DOHH2 (cell line): ENCODE measurements around the gene PRR23E.

Experiments
- H3F3A ChIP-seq: fragments of 200-600 bp; sonication (generic), shearing (Covaris generic); 2 replicates; pipeline ENCODE4 v1.6.0; 2016; ENCODE audit warnings: antibody characterized with exemption, mild to moderate bottlenecking; ENCODE audit not compliant: control insufficient read depth, insufficient read depth
- H3K27ac ChIP-seq: fragments of 200-600 bp; sonication (generic); 2 replicates; pipeline ENCODE4 v1.5.1; 2014; ENCODE audit warnings: low read depth, mild to moderate bottlenecking, low read length, moderate library complexity
- H3K27me3 ChIP-seq: fragments of 200-600 bp; sonication (generic); 2 replicates; pipeline ENCODE4 v1.6.1; 2014; ENCODE audit warnings: mild to moderate bottlenecking, low read length, mixed read lengths; ENCODE audit not compliant: control insufficient read depth
- H3K36me3 ChIP-seq: fragments of 200-600 bp; sonication (generic); 2 replicates; pipeline ENCODE4 v1.6.1; 2014; ENCODE audit warnings: mild to moderate bottlenecking, low read length, moderate library complexity, mixed read lengths; ENCODE audit not compliant: control insufficient read depth
- H3K4me1 ChIP-seq: fragments of 200-600 bp; sonication (generic); 2 replicates; pipeline ENCODE4 v1.6.1; 2014; ENCODE audit warnings: mild to moderate bottlenecking, low read length, mixed read lengths; ENCODE audit not compliant: control insufficient read depth
- H3K4me2 ChIP-seq: fragments of 200-600 bp; sonication (generic); 2 replicates; pipeline ENCODE4 v1.6.0; 2014; ENCODE audit warnings: mild to moderate bottlenecking, low read length, moderate library complexity
- H3K4me3 ChIP-seq: fragments of 200-600 bp; sonication (generic); 2 replicates; pipeline ENCODE4 v1.5.1; 2014; ENCODE audit warnings: mild to moderate bottlenecking, low read length, mixed read lengths
- H3K79me2 ChIP-seq: fragments of 200-600 bp; sonication (generic); 2 replicates; pipeline ENCODE4 v1.6.1; 2014; ENCODE audit warnings: mild to moderate bottlenecking, low read length, mixed read lengths; ENCODE audit not compliant: control insufficient read depth
- H3K9me2 ChIP-seq: fragments of 200-600 bp; sonication (generic); replicated peaks from 2 replicates; pipeline ENCODE4 v1.6.1; 2014; ENCODE audit warnings: mild to moderate bottlenecking, low read length, mixed read lengths; ENCODE audit not compliant: control insufficient read depth
- H3K9me3 ChIP-seq: fragments of 200-600 bp; sonication (generic); 2 replicates; pipeline ENCODE4 v1.6.1; 2014; ENCODE audit warnings: antibody characterized with exemption, low read length, mixed read lengths; ENCODE audit not compliant: control insufficient read depth, insufficient read depth
- H4K20me1 ChIP-seq: fragments of 200-600 bp; sonication (generic); 2 replicates; pipeline ENCODE4 v1.6.0; 2014; ENCODE audit warnings: low read depth, mild to moderate bottlenecking, antibody characterized with exemption, low read length, moderate library complexity; ENCODE audit not compliant: control insufficient read depth, insufficient read depth
- EZH2phosphoT487 ChIP-seq: fragments of 200-600 bp; sonication (generic); IDR thresholded peaks from 2 replicates; pipeline ENCODE4 v1.6.1; 2017; ENCODE audit warnings: borderline replicate concordance, mild to moderate bottlenecking, antibody characterized with exemption, low read length, moderate library complexity, mixed read lengths
- TF ChIP-seq, protein P1 (sequence below): fragments of 200-600 bp; sonication (generic); IDR thresholded peaks from one replicate; pipeline ENCODE4 v1.5.1; 2014; ENCODE audit warnings: antibody characterized with exemption, mild to moderate bottlenecking, low read depth, low read length; ENCODE audit not compliant: poor library complexity, severe bottlenecking

The PRR23E gene

DNA sequence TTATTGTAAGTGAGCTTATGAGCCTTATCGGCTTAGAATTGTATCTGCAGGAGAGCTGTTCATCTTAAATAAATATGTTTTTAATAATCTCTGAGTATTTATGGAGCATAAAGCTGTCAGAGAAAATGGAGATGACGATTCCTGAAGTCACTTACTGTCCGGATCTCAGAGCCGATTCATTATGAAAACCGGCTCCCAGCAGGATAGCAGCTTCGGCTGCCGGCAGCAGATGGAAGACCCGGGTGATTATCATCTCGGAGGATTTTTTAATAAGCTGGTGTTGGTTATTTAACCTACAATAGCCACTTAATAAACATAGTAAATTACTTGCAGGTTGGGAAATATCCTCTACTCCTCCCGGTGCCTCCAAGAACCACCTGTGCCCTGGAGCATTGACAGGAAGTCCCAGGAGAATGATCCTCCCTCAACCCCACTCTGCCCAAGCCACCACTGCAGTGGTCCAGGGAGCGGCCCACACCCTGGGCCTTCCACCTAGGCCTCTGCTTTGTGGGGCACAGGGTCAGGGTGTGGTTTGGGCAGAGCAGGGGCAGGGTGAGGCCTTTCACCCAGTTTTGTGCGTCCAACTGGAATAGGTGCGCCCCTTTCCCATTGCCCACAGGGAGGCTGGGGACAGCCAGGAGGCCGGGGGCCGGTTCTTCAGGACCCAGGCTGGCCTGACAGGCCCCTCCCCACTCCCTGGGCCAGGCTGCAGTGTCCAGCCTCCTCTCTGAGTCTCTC lies 42.2 kb upstream of the PRR23E start:
- Histone ChIP-seq H3K9me2 (no peaks in the 10 kb centered on the region), H3F3A (no peaks in the 10 kb centered on the region), H3K9me3 (peaks cover 15% of the 10 kb centered on the region; the same call in 1 of the 2 replicates), H3K79me2 (no peaks in the 10 kb centered on the region), H4K20me1 (no peaks in the 10 kb centered on the region), H3K36me3 (no peaks in the 10 kb centered on the region), H3K27ac (no peak overlapping the region), H3K27me3 (peaks cover 6% of the 10 kb centered on the region; the same call in 1 of the 2 replicates), H3K4me1 (no peaks in the 10 kb centered on the region), H3K4me3 (no peak overlapping the region), H3K4me2 (no peak overlapping the region)
- TF ChIP-seq EZH2phosphoT487, result no peak
- TF ChIP-seq, protein P1, sequence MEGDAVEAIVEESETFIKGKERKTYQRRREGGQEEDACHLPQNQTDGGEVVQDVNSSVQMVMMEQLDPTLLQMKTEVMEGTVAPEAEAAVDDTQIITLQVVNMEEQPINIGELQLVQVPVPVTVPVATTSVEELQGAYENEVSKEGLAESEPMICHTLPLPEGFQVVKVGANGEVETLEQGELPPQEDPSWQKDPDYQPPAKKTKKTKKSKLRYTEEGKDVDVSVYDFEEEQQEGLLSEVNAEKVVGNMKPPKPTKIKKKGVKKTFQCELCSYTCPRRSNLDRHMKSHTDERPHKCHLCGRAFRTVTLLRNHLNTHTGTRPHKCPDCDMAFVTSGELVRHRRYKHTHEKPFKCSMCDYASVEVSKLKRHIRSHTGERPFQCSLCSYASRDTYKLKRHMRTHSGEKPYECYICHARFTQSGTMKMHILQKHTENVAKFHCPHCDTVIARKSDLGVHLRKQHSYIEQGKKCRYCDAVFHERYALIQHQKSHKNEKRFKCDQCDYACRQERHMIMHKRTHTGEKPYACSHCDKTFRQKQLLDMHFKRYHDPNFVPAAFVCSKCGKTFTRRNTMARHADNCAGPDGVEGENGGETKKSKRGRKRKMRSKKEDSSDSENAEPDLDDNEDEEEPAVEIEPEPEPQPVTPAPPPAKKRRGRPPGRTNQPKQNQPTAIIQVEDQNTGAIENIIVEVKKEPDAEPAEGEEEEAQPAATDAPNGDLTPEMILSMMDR, result no peak

DNA sequence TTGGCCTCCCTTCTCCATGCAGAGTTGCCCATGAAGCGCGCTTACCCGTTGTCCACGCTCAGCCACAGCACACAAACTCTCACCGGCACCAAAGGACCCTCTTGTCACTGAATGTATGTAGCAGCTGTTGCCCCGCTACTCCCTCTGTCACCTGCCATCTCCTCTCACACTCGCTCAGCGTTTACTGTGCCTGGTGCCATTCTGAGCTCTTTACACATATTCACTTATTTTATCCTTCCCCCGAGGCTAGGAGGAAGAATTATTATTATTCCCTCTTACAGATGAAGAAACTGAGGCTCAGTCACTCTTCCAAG lies 41.7 kb upstream of the PRR23E start:
- peaks cover 6% of the 10 kb centered on the region; the same call in 1 of the 2 replicates for H3K27me3 ChIP-seq
- no peaks in the 10 kb centered on the region for H4K20me1 ChIP-seq
- H3K4me1 ChIP-seq, result no peaks in the 10 kb centered on the region
- no peaks in the 10 kb centered on the region for H3K9me2 ChIP-seq
- no peaks in the 10 kb centered on the region for H3F3A ChIP-seq
- no peaks in the 10 kb centered on the region for H3K36me3 ChIP-seq
- no peak overlapping the region for H3K27ac ChIP-seq
- peaks cover 15% of the 10 kb centered on the region; the same call in 1 of the 2 replicates for H3K9me3 ChIP-seq
- TF ChIP-seq, protein P1, result no peak
- H3K79me2 ChIP-seq, result no peaks in the 10 kb centered on the region
- H3K4me3 ChIP-seq, result no peak overlapping the region
- H3K4me2 ChIP-seq, result no peak overlapping the region

DNA sequence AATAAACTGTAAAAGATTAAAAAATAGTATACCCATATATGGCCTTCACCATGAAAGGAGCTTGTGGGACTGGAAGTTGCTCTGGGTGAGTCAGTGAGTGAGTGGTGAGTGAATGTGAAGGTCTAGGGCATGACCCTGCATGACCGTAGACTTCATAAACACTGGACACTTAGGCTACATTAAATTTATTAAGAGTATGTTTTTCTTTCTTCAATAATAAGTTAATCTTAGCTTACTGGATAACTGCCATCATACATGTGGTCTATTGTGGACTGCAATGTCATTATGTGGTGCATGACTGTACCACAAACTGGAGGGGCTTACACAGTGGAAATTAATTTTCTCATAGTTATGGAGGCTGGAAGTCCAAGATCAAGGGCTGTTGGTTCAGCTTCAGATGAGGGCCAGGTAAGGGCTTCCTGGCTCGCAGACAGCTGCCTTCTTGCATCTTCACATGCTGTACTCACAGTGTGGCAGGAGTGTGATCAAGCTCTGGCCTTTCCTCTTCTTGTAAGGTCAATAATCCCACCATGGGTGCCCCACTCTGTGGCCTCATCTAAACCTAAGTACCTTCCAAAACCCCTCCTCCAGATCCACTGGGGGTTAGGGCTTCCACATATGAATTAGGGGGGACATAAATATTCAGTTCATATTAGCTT lies 40.8 kb upstream of the PRR23E start:
- no peaks in the 10 kb centered on the region for H4K20me1 ChIP-seq
- H3K36me3 ChIP-seq, result no peaks in the 10 kb centered on the region
- TF ChIP-seq EZH2phosphoT487, result no peak
- TF ChIP-seq, protein P1, result no peak
- no peaks in the 10 kb centered on the region for H3K4me1 ChIP-seq
- no peak overlapping the region for H3K4me3 ChIP-seq
- H3F3A ChIP-seq, result no peaks in the 10 kb centered on the region
- no peaks in the 10 kb centered on the region for H3K79me2 ChIP-seq
- no peaks in the 10 kb centered on the region for H3K9me2 ChIP-seq
- H3K4me2 ChIP-seq, result no peak overlapping the region
- H3K9me3 ChIP-seq, result peaks cover 15% of the 10 kb centered on the region; the same call in 1 of the 2 replicates
- no peak overlapping the region for H3K27ac ChIP-seq
- H3K27me3 ChIP-seq, result peaks cover 6% of the 10 kb centered on the region; the same call in 1 of the 2 replicates
